ENCODE measurements around the gene DLEC1.

The DLEC1 gene, protein sequence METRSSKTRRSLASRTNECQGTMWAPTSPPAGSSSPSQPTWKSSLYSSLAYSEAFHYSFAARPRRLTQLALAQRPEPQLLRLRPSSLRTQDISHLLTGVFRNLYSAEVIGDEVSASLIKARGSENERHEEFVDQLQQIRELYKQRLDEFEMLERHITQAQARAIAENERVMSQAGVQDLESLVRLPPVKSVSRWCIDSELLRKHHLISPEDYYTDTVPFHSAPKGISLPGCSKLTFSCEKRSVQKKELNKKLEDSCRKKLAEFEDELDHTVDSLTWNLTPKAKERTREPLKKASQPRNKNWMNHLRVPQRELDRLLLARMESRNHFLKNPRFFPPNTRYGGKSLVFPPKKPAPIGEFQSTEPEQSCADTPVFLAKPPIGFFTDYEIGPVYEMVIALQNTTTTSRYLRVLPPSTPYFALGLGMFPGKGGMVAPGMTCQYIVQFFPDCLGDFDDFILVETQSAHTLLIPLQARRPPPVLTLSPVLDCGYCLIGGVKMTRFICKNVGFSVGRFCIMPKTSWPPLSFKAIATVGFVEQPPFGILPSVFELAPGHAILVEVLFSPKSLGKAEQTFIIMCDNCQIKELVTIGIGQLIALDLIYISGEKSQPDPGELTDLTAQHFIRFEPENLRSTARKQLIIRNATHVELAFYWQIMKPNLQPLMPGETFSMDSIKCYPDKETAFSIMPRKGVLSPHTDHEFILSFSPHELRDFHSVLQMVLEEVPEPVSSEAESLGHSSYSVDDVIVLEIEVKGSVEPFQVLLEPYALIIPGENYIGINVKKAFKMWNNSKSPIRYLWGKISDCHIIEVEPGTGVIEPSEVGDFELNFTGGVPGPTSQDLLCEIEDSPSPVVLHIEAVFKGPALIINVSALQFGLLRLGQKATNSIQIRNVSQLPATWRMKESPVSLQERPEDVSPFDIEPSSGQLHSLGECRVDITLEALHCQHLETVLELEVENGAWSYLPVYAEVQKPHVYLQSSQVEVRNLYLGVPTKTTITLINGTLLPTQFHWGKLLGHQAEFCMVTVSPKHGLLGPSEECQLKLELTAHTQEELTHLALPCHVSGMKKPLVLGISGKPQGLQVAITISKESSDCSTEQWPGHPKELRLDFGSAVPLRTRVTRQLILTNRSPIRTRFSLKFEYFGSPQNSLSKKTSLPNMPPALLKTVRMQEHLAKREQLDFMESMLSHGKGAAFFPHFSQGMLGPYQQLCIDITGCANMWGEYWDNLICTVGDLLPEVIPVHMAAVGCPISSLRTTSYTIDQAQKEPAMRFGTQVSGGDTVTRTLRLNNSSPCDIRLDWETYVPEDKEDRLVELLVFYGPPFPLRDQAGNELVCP (N-terminal part only)

DNA sequence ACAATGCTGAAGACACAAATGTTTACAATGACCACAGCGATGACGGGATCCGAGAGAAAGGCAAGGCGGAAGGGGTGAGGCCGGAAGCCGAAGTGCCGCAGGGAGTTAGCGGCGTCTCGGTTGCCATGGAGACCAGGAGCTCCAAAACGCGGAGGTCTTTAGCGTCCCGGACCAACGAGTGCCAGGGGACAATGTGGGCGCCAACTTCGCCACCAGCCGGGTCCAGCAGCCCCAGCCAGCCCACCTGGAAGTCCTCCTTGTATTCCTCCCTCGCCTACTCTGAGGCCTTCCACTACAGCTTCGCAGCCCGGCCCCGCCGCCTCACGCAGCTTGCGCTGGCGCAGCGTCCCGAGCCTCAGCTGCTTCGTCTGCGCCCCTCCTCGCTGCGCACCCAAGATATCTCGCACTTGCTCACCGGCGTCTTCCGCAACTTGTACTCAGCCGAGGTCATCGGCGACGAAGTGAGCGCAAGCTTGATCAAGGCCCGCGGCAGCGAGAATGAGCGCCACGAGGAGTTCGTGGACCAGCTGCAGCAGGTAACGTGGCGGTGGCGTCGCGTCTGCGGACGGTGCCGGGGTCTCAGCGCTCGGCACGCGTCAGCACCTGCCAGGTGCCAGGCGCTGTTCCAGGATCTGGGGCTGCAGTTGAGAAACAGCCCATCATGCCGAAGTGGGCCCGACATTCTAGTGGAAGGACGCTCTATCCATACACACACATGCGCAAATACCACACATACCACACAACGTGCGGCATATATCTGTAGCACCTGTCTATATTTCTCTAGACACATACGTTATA is at the start of gene DLEC1:
Gene DLEC1, plus strand, starts transcription at position 108 of the 798 bp plus-strand sequence. Its CDS starts 18 bp downstream, at position 126.
- Histone ChIP-seq H3K4me3 (ENCODE audit: low read depth in 1 of 2, low read length in 2 of 2) (peak within 1 kb of the TSS; percentile 68 to 69), H3K4me1 (ENCODE audit: control insufficient read depth in 1 of 2, insufficient read depth in 2 of 2, low read length in 2 of 2) (peaks cover 4 to 10% of the 10 kb centered on the region in 2 donors), H3K36me3 (ENCODE audit: control insufficient read depth in 1 of 2, insufficient read depth in 2 of 2, low read length in 2 of 2) (no peaks in the 10 kb centered on the region), H3K27me3 (ENCODE audit: low read depth, low read length) (no peaks in the 10 kb centered on the region), H3K9me3 (ENCODE audit: control insufficient read depth in 1 of 2, low read length in 2 of 2) (no peaks in the 10 kb centered on the region), H3K27ac (ENCODE audit: low read length) (peak within 1 kb of the TSS; percentile 5)

DNA sequence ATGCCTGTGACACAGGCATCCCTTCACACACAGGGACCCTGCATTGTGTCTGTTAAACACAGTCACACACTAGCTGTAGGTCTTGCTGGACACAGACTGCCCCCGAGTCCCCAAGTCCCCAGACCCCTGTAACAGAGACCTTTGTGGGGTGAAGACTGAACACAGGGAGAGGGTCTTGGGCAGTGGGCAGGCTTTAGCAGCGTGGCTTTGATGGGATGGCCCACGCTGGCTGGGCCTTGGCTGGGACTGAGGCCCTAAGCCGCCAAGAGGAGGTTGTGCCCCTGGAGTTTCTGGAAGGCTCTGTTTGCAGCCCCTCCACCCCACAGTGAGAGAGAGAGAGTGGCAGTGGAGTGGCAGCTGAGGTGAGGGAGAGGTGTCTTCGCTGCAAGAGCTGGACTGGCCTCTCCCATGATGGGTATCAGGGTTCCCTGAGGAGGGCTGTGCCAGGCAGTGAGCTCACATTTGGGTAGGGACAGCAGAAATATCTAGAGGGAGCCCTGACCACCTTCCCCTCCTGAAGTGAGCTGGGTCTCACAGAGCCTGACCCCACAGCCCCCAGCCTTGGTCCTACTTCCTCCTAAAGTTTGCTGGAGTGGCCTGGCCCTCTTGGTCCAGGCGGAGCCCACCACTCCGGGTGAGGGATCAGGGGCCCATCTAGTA is 49.1 kb upstream of the DLEC1 start:
- H3K4me1 ChIP-seq (ENCODE audit: control insufficient read depth in 1 of 2, insufficient read depth in 2 of 2, low read length in 2 of 2), result peaks cover 5 to 6% of the 10 kb centered on the region in 2 donors
- H3K36me3 ChIP-seq (ENCODE audit: control insufficient read depth in 1 of 2, insufficient read depth in 2 of 2, low read length in 2 of 2), result no peaks in the 10 kb centered on the region
- H3K27ac ChIP-seq (ENCODE audit: low read length), result peak overlapping the region; percentile 93
- H3K27me3 ChIP-seq (ENCODE audit: low read depth, low read length), result no peaks in the 10 kb centered on the region
- no peaks in the 10 kb centered on the region for H3K9me3 ChIP-seq (ENCODE audit: control insufficient read depth in 1 of 2, low read length in 2 of 2)
- no peak overlapping the region for H3K4me3 ChIP-seq (ENCODE audit: low read depth in 1 of 2, low read length in 2 of 2)

DNA sequence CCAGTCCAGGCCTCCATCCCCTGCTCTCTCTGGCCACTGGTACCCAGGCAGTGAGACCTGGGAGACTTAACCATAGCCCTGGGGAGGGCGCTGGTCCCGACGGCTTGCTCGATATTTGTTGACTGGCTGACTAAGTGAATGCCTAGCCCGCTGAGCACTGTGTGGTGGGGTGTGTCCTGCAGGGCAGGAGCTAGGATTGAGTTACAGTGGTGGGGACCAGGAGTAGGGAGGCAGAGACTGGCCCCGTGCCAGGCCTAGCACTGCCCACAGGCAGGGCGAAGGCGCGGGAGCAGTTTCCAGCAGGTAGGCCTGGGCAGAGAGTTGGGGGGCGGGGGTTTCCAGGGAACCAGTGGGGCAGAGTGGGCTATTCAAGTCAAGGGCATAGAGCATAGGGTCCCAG is 48.5 kb upstream of the DLEC1 start, which contains the start of gene VILL:
Gene VILL, plus strand, starts transcription at position 260 of the 400 bp plus-strand sequence. CDS start 2,887 bp downstream, outside the sequence.
- Histone ChIP-seq H3K27me3 (ENCODE audit: low read depth, low read length) (no peaks in the 10 kb centered on the region), H3K36me3 (ENCODE audit: control insufficient read depth in 1 of 2, insufficient read depth in 2 of 2, low read length in 2 of 2) (no peaks in the 10 kb centered on the region), H3K4me3 (ENCODE audit: low read depth in 1 of 2, low read length in 2 of 2) (peak within 1 kb of the TSS in 1 of 2 donors; percentile 43), H3K27ac (ENCODE audit: low read length) (peak within 1 kb of the TSS; percentile 93), H3K4me1 (ENCODE audit: control insufficient read depth in 1 of 2, insufficient read depth in 2 of 2, low read length in 2 of 2) (peaks cover 5 to 6% of the 10 kb centered on the region in 2 donors), H3K9me3 (ENCODE audit: control insufficient read depth in 1 of 2, low read length in 2 of 2) (no peaks in the 10 kb centered on the region)

DNA sequence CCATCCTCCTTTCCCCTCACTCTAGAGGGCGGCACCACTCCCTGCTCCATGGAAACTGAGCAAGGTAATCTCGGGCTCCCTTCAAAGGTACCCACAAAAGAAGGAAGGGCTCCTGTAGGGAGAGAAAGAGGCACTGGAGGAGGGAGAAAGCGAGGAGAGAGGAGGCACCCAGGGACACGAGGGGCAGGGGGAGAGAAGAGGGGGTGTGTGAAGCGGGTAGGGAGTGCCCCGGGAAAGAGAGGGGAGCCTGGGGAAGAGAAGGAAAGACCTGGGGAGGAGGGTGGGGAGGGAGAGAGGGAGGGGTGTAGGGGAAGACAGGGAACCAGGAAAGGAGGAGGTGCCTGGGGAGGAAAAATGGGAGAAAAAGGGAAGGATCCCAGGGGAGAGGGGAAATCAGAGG is 47.9 kb upstream of the DLEC1 start:
- H3K27me3 ChIP-seq (ENCODE audit: low read depth, low read length), result no peaks in the 10 kb centered on the region
- no peaks in the 10 kb centered on the region for H3K9me3 ChIP-seq (ENCODE audit: control insufficient read depth in 1 of 2, low read length in 2 of 2)
- H3K4me1 ChIP-seq (ENCODE audit: control insufficient read depth in 1 of 2, insufficient read depth in 2 of 2, low read length in 2 of 2), result peaks cover 5 to 6% of the 10 kb centered on the region in 2 donors
- H3K36me3 ChIP-seq (ENCODE audit: control insufficient read depth in 1 of 2, insufficient read depth in 2 of 2, low read length in 2 of 2), result no peaks in the 10 kb centered on the region
- peak overlapping the region; percentile 93 for H3K27ac ChIP-seq (ENCODE audit: low read length)
- H3K4me3 ChIP-seq (ENCODE audit: low read depth in 1 of 2, low read length in 2 of 2), result peak overlapping the region in 1 of 2 donors; percentile 43

DNA sequence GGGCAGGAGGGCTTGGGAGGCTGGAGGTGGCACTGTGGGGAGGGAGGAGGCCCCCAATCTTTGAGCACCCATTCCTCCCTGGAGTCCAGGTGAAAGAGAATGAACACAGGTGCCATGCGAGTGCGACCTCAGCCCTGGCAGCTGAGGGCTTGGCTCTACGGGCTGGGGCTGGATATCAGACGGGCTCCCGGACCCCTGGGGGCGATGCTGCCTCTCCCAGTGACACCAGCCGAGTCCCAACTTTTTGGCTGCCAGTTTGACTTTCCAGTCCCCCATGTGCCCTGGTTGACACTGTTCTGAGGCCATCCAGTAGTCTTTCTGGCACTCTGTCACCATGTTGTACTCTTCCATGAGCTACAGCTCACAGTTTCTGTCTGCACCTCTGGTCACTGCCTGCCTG is 47.2 kb upstream of the DLEC1 start:
- H3K27me3 ChIP-seq (ENCODE audit: low read depth, low read length), result no peaks in the 10 kb centered on the region
- no peaks in the 10 kb centered on the region for H3K36me3 ChIP-seq (ENCODE audit: control insufficient read depth in 1 of 2, insufficient read depth in 2 of 2, low read length in 2 of 2)
- H3K4me1 ChIP-seq (ENCODE audit: control insufficient read depth in 1 of 2, insufficient read depth in 2 of 2, low read length in 2 of 2), result peaks cover 5 to 6% of the 10 kb centered on the region in 2 donors
- no peaks in the 10 kb centered on the region for H3K9me3 ChIP-seq (ENCODE audit: control insufficient read depth in 1 of 2, low read length in 2 of 2)
- H3K4me3 ChIP-seq (ENCODE audit: low read depth in 1 of 2, low read length in 2 of 2), result peak overlapping the region in 1 of 2 donors; percentile 43
- peak overlapping the region; percentile 93 for H3K27ac ChIP-seq (ENCODE audit: low read length)

DNA sequence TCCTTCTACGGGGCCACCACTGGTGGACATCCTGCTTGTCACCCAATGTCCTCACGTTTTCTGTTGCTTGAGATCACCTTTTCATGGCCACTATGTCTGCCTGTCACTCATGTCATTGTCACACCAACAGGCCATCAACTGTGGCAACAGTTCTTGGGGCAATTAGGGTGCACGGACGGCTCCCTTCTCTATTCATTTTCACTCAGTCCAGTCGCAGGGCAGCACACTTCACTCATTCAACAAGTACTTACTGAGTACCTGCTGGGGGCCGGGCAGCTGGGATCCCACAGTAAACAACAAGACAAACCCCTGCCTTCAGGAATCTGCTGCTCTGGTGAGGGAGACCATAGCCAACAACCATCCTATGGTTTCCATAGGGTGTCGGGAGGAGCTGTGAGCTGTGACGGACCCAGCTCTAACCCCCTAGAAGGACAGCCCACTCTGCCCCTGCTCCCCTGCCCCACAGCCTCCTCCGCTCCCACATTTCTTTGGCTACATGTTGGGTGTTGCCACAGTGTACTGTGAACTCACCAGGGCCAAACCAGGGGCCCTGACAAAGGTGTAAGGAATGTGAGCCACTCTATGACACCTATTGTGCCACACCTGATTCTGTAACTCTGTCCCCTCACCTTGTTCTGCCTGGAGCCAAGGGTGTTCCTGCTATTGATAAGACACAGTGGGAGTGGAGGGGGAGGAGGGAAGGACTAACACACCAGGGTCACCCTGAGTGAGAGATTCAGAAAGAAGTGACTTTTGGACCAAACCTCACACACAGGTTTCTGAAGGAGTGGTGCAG is 46.5 kb upstream of the DLEC1 start:
- peak overlapping the region in 1 of 2 donors; percentile 8 for H3K4me3 ChIP-seq (ENCODE audit: low read depth in 1 of 2, low read length in 2 of 2)
- H3K36me3 ChIP-seq (ENCODE audit: control insufficient read depth in 1 of 2, insufficient read depth in 2 of 2, low read length in 2 of 2), result no peaks in the 10 kb centered on the region
- peak overlapping the region; percentile 93 for H3K27ac ChIP-seq (ENCODE audit: low read length)
- H3K27me3 ChIP-seq (ENCODE audit: low read depth, low read length), result no peaks in the 10 kb centered on the region
- H3K9me3 ChIP-seq (ENCODE audit: control insufficient read depth in 1 of 2, low read length in 2 of 2), result no peaks in the 10 kb centered on the region
- H3K4me1 ChIP-seq (ENCODE audit: control insufficient read depth in 1 of 2, insufficient read depth in 2 of 2, low read length in 2 of 2), result peaks cover 5 to 6% of the 10 kb centered on the region in 2 donors

DNA sequence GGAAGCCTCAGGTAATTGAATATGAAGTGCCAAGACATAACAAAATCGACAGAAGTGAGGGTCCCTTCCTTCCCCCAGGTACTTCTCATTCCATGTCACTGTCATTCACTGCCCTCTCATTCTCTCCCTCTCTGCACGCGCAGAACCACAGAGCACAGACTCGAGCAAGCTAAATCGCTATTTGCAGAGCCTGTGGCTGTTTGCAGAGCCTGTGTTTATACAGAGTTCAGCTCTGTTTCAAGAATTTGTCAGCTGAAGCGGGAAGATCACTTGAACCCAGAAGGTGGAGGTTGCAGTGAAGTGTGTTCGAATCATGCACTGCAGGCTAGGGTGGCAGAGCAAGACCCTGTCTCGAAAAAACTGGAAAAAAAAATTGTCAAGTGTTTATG is 45.9 kb upstream of the DLEC1 start:
- no peaks in the 10 kb centered on the region for H3K27me3 ChIP-seq (ENCODE audit: low read depth, low read length)
- no peaks in the 10 kb centered on the region for H3K9me3 ChIP-seq (ENCODE audit: control insufficient read depth in 1 of 2, low read length in 2 of 2)
- no peaks in the 10 kb centered on the region for H3K36me3 ChIP-seq (ENCODE audit: control insufficient read depth in 1 of 2, insufficient read depth in 2 of 2, low read length in 2 of 2)
- H3K4me3 ChIP-seq (ENCODE audit: low read depth in 1 of 2, low read length in 2 of 2), result peak overlapping the region; percentile 73 to 76
- H3K4me1 ChIP-seq (ENCODE audit: control insufficient read depth in 1 of 2, insufficient read depth in 2 of 2, low read length in 2 of 2), result peaks cover 7 to 8% of the 10 kb centered on the region in 2 donors
- peak overlapping the region; percentile 93 for H3K27ac ChIP-seq (ENCODE audit: low read length)

DNA sequence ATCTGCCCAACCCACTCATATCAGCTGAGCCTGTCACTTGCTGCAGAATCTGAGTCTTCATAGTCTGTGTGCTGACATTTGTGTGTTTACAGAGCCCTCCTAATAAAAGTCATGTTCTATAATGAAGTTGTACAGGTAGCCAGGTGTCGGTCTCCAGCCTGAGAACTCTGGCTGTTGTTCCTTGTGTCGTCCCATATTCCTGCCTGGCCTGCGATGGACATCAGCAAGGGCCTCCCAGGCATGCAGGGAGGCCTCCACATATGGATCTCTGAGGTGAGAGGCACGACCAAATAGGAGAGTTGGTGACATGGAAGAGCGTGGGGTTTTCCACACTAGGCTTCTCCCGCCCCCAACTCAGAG is 45.6 kb upstream of the DLEC1 start:
- no peaks in the 10 kb centered on the region for H3K36me3 ChIP-seq (ENCODE audit: control insufficient read depth in 1 of 2, insufficient read depth in 2 of 2, low read length in 2 of 2)
- H3K27ac ChIP-seq (ENCODE audit: low read length), result peak overlapping the region; percentile 93
- no peaks in the 10 kb centered on the region for H3K27me3 ChIP-seq (ENCODE audit: low read depth, low read length)
- no peaks in the 10 kb centered on the region for H3K9me3 ChIP-seq (ENCODE audit: control insufficient read depth in 1 of 2, low read length in 2 of 2)
- H3K4me3 ChIP-seq (ENCODE audit: low read depth in 1 of 2, low read length in 2 of 2), result peak overlapping the region; percentile 73 to 76
- H3K4me1 ChIP-seq (ENCODE audit: control insufficient read depth in 1 of 2, insufficient read depth in 2 of 2, low read length in 2 of 2), result peaks cover 11% of the 10 kb centered on the region in 2 donors

DNA sequence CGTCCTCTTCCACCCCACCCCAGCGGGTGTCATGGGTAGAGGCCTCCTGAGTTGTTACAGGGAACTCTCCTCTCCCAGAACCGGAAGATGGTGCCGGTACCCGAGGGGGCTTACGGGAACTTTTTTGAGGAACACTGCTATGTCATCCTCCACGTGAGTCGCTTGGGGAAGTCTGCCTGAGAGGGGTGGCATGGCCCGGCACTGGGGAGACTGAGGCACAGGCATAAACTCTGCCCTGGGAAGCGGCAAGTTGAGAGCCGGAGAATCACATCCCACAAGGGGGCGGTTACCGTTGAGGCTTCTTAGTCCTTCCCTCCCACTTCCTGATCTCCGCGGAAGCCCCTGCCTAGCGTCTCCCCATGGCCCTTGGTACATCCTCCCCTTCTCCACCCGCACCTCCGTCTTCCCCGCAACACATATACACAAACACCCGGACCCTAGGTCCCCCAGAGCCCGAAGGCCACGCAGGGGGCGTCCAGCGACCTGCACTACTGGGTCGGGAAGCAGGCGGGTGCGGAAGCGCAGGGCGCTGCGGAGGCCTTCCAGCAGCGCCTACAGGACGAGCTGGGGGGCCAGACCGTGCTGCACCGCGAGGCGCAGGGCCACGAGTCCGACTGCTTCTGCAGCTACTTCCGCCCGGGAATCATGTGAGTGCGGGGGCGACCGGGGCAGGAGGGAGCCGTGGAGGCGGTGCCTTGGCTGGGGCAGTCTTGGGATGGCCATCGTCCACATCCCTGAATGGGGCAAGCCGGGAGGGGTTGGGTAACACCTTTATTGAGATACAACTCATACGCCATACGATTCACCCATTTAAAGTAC is 45.0 kb upstream of the DLEC1 start:
- H3K4me1 ChIP-seq (ENCODE audit: control insufficient read depth in 1 of 2, insufficient read depth in 2 of 2, low read length in 2 of 2), result peaks cover 13 to 14% of the 10 kb centered on the region in 2 donors
- H3K9me3 ChIP-seq (ENCODE audit: control insufficient read depth in 1 of 2, low read length in 2 of 2), result no peaks in the 10 kb centered on the region
- H3K36me3 ChIP-seq (ENCODE audit: control insufficient read depth in 1 of 2, insufficient read depth in 2 of 2, low read length in 2 of 2), result no peaks in the 10 kb centered on the region
- H3K27ac ChIP-seq (ENCODE audit: low read length), result peak overlapping the region; percentile 93
- no peaks in the 10 kb centered on the region for H3K27me3 ChIP-seq (ENCODE audit: low read depth, low read length)
- peak overlapping the region; percentile 73 to 76 for H3K4me3 ChIP-seq (ENCODE audit: low read depth in 1 of 2, low read length in 2 of 2)

Data from muscle layer of duodenum (tissue), 2 donors.